ENCODE data around the gene RNF150.

Gene RNF150

DNA sequence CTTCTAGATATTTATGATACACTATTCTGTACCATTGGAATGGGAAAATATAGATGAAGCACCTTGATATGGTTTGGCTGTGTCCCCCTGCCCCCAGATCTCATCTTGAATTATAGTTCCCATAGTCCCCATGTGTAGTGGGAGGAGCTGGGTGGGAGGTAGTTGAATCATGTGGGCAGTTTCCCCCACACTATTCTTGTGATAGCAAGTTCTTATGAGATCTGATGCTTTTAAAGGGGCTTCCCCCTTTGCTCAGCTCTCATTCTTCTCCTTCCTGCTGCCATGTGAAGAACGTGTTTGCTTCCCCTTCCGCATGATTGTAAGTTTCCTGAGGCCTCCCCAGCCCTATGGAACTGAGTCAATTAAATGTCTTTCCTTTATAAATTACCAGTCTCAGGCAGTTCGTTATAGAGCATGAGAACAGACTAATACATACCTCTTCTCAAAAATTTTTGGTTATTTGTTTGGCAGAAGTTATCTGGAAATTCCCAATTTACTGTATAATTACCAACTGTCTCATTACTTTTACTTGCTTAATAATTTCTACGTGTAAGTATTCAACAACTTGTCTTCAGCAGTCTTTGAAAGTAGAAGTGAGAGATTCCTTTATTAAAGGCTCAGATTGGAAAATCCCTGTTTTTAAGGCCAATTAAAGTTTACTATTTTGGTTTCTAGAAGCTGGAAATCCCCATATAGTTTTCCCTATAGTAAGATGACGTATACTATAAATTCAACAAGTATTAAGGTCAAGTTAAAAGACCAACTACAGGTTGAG lies 152.7 kb downstream of the RNF150 start:
- no peak for DNase-seq (ENCODE audit: low read depth, low spot score)

DNA sequence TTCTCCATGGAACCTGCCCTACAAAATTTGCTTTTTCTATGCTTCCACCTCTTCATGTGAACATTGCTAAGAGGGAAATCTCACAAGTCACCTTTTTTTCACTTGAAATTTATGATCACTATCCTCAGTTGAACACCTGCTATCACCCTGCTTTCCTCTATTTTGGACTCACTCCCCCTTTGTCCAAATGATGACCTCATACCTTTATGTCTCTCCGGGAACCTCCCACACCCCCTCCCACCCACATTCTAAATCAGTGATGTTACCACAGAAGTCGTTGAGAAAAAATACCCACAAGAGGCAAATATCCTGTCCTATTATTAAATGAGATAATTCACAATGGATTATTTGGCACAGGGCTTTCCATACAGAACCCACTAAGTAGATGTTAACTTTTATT lies 156.5 kb downstream of the RNF150 start:
- no peak for DNase-seq (ENCODE audit: low read depth, low spot score)

GRCh38 chr4:140971077-140971792 lies 162.0 kb downstream of the RNF150 start:
- no peak for DNase-seq (ENCODE audit: low read depth, low spot score)

- DNase-seq (ENCODE audit: low read depth, low spot score), result no peak
Observed at GRCh38 chr4:140969296-140969695, 164.0 kb downstream of the RNF150 start.

- no peak for DNase-seq (ENCODE audit: low read depth, low spot score)
Observed at GRCh38 chr4:140968371-140968770, 164.9 kb downstream of the RNF150 start.

GRCh38 chr4:140963883-140964282 lies 169.4 kb downstream of the RNF150 start:
- DNase-seq (ENCODE audit: low read depth, low spot score), result no peak

DNA sequence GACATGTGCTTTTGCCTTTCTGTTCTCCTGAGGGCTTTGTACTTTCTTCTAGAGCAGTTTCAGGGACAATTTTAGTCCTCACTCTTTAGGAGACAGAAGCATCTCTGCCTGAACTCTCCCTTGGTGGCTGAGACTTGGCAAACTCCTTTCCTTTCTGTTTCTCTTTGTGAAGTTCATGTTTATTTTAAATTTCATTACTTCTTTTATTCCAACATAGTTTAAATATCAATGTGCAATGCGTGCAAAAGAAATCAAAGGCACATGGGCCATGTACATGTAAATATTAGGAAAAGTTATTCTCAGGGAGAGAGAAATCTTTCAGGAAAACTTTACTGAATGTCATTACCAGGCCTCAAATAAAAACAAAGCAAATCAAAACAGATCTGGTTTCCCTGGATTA lies 177.6 kb downstream of the RNF150 start:
- DNase-seq (ENCODE audit: low read depth, low spot score), result no peak

- DNase-seq (ENCODE audit: low read depth, low spot score), result no peak
Observed at GRCh38 chr4:140952717-140953116, 180.6 kb downstream of the RNF150 start.

- no peak for DNase-seq (ENCODE audit: low read depth, low spot score)
Observed at GRCh38 chr4:140947506-140947905, 185.8 kb downstream of the RNF150 start.

DNA sequence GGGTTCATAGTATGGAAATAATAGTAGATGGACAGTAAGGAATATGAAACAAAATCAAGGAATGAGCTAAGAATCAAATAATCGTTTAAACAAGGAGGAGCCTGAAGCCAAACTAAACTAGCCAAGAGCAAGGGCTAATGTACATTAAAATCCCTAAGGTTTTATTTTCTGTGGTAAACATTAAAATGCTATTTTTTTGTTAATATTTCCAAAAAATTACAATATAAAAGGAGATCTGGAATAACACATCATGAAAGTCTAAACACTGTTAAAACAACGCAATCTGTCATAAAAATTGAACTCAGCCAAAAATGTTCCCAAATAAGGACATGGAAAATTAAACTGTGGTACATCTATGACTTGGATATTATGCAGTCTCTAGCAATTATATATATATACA lies 188.2 kb downstream of the RNF150 start:
- no peak for DNase-seq (ENCODE audit: low read depth, low spot score)

GRCh38 chr4:140944572-140944971 lies 188.7 kb downstream of the RNF150 start:
- DNase-seq (ENCODE audit: low read depth, low spot score), result no peak

DNA sequence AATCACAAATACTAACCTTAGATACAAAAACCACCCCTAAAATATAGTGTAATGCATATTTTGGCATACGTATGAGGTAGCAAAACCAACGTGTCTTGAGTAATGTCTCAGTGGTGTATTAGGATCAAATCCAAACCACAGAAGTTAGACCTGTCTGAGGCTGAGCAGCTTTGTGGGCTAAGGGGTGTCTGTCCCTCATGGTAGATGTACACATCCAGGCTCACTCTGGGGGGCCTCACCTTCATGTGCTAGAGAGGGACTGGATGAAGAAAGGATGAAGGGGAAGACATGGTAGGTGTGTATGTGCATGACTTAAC lies 189.1 kb downstream of the RNF150 start:
- DNase-seq (ENCODE audit: low read depth, low spot score), result no peak

DNA sequence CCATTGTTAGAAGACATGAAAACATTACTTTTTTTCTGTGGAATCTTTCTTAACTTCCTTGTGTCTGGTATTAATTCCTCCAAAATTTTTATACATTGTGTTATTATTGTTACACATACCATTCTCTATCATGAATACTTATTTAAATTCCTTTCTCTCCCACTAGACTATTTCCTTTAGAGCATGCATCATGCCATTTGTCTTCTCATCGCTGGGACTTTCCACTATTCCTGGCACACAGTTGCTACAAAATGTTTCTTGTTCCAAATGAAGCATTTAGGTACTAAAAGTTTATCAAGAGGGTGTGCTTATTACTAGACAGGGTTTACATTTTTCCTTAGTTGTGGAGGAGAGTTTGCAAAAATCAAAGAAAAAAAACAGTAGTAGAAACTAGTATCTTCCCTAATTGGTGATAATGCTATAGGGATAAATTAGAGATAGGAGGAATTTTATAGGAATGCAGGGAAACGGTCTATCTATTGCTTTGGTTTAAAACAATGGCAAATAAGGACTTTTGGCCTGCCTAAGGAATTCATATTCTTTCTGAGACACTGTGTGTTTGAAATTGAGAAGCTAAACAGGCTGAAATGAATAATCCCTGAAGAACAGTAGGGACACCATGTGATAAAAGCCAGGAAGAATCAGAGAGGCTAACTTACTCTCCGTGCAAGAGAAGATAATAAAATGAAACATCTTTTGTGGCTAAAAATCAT lies 189.6 kb downstream of the RNF150 start:
- DNase-seq (ENCODE audit: low read depth, low spot score), result no peak

GRCh38 chr4:140940589-140940988 lies 192.7 kb downstream of the RNF150 start:
- DNase-seq (ENCODE audit: low read depth, low spot score), result no peak

DNA sequence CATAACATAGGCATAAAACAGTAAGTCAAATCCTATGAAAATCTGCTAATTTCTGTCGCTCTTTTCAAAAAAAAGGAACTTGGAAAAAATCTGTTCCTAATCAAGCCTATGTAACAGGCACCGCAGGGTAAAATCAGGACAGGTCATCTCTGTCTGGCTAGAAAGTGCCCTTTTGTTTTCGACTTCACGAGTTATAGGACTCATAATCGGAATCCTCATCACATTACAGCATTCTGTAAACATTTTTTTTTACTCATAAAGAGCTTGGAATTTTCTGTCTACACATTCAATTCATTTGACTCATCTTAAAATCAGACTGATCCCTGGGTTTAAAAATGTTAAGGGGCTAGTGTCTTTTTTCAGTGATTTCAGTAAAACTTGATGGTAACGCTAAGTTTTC lies 195.4 kb downstream of the RNF150 start:
- no peak for DNase-seq (ENCODE audit: low read depth, low spot score)

DNA sequence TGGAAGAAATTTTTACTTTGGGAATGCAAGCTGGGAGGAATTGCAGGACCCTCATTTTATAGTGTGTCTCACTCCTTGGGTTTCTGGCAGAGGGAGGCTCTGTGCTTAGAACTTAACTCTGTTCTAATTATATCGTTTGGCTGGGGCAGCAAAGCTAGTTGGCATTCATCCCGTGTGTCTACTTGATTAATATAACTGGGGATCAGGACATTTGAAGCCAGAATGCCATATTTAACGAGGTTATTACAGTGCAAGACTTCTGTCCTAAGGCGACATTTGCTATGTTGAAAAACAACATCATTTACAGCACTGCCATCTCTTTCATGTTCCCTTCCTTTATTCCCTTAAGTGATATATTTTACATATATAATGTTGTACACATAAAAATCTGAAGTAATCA lies 198.0 kb downstream of the RNF150 start:
- no peak for DNase-seq (ENCODE audit: low read depth, low spot score)

- DNase-seq (ENCODE audit: low read depth, low spot score), result no peak
Observed at GRCh38 chr4:140932501-140933045, 200.7 kb downstream of the RNF150 start.

DNA sequence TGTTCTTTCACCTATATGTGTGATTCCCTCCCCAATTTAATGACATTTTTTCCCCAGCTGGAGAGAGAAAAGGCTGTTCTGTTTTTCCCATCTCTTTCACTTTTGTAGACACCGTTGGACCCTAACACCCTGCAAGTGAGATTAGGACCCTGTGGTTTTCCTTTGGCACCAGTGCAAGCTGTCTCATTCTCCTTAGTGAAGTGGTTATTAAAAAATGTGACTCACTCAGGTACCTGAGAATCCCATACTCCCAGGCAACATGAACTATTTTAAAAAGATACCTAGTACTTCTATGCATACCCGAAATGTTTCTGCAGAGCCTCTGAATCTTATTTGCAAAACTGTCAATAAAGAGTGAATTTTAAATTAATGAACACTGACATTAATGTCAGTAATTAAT lies 201.4 kb downstream of the RNF150 start:
- DNase-seq (ENCODE audit: low read depth, low spot score), result no peak

DNA sequence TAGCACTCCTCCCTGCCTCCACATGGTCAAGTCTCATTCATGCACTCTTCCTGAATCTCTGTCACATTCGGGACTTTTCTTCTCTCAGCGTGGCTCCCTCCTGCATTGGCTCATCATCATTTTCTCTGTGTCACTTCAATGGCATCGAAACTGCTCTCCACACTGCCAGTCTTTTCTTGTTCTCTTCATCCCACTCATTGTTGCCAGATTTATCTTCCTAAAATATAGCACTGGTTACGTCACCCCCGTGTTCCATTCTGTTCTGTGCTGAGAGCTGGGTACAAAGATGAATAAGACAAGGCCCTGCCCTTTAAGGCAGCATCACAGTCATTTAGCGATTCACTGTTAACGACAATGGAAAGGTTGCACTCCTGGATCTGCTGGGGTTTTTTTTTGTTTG lies 202.7 kb downstream of the RNF150 start:
- no peak for DNase-seq (ENCODE audit: low read depth, low spot score)

DNA sequence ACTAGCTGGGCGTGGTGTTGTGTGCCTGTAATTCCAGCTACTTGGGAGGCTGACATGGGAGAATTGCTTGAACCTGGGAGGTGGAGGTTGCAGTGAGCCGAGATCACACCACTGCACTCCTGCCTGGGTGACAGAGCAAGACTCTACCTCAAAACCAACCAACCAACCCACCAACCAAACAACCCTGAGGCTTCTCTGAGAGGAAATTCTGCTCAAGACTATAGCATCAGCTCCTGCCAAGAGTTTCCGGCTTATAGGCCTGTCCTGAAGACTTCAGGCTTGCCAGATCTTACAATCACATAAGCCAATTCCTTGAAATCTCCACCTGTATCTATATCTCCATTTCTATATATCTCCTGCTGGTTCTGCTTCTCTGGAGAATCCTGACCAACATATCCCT lies 203.3 kb downstream of the RNF150 start:
- DNase-seq (ENCODE audit: low read depth, low spot score), result no peak

DNA sequence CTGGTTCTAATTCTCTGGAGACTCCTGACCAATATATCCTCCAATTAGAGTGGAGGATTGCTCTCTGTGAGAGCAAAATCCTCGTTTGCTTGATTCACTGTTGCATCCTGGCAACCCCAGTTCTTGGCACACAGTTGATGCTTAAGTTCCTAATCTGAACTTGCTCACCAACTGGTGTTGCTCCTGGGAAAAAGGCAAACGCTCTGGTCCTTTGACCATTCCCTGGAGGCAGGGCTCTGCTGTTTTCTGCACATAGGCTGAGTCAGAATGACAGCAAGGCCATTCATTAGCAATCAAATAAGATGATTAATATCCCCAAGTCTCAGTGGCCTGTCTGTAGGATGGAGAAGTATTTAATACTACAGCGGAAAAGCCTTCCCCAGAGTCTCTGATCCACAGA lies 204.4 kb downstream of the RNF150 start:
- DNase-seq (ENCODE audit: low read depth, low spot score), result no peak

DNA sequence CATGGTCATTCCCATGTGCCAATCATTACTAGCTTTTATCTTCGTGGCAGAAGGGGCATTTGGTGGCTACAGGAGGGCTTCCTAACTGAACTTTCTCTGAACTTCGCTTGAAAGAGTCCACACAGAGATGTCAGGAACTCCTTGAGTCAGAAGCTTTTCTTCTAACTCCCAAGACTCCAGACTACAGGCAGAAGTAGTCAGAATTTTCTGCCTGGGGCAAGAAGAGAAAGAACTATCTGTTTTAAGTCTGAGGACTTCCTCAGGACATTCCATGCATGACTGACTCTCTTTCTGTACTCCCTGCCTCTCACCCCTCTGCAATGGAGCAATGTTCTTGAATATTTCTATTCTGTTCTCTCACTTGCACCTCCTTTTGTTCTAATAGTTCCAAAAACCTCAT lies 206.6 kb downstream of the RNF150 start:
- peak; percentile 29 for DNase-seq (ENCODE audit: low read depth, low spot score)

DNA sequence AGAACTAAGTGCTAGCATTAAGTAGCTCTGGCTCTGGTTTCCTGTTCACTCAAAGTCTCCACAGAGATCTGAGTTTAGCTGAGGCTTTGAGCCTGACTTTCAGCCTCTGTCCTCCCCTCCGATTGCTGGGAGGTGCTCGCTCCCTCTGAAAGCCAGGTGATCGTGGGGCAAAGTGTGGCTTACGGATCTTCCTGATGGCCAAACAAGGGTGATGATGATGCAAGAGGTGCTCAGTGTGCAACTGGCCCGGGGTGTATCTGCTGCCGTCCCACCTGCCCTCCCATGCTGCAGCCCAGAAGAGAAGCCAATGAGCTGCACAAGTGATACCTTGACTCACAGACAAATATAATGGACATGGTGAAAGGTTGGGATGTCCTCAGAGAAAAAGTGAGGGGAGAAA lies 207.9 kb downstream of the RNF150 start:
- no peak for DNase-seq (ENCODE audit: low read depth, low spot score)
